GM21723 (cell line): ENCODE data around the gene GLI1.

Source experiments
- ATAC-seq: cut with Tn5 transposase; IDR thresholded peaks from one replicate; pipeline ENCODE4 v1.9.1; 2021; ENCODE audit warnings: mild to moderate bottlenecking, moderate library complexity; ENCODE audit not compliant: unreplicated experiment

Gene GLI1

DNA sequence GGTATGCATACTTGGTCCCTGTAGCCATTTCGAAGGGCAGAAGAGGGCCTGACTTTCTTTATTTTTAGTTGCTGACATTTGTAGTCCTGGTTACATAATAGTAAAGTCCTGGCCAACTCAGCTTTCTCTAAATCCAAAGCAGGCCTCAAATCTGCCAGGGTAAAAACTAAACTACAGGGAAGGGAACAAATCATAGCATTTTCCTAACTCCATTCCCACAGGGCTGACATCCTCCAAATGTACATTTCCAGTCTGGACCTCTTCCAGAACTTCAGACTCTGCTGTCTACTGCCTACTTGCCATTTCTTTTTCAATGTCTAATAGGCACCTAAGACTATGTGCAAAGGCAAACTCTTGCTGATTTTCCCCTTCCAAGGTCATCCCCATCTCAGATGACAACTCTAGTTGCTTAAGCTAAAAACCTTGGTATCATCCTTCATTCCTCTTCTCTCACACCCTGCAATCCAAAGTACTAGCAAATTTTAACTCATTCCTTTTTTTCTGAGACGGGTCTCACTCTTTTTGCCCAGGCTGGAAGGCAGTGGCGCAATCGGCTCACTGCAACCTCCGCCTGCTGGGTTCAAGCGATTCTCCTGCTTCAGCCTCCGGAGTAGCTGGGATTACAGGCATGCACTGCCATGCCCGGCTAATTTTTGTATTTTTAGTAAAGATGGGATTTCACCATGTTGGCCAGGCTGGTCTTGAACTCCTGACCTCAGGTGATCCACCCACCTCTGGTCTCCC, 58.8 kb downstream of the GLI1 start:
- no peak for ATAC-seq

DNA sequence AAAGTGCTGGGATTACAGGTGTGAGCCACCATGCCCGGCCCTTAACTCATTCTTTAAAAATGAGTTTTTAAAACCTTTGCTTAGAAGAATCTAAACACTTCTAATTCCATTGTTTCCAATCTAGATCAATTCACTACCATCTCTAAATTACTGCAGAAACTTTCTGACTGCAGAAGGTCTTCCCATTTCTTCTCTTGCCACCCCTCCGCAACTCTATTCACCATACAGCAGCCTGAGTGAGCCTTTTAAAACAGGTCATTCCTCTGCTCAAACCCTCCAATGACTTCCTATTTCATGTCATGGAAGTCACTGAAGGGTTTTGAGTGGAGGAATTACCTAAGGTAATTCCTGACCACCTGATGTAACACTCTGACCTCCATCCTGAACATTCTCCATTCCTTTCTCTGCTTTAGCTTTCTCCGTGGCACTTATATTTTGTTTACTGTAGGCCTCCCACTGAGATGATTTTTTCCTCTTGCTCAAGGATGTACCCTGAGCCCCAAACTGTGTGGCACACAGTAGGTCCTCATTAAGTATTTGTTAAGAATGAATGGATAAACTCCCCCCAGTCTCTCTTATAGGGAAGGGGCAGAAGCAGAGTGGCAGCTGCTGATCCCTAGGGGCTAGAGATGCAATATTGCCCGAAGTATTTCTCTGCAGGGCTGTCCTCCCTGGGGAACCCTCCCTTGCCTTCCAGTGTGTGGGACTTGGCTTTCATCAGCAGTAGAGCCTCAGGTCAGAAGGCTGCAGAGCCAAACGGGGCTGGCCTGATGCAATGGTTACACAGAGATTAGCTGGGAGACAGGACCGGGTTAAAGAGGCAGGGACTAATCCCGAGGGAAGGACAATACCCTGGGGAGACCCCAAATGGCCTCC, 59.6 kb downstream of the GLI1 start:
- ATAC-seq: no peak

DNA sequence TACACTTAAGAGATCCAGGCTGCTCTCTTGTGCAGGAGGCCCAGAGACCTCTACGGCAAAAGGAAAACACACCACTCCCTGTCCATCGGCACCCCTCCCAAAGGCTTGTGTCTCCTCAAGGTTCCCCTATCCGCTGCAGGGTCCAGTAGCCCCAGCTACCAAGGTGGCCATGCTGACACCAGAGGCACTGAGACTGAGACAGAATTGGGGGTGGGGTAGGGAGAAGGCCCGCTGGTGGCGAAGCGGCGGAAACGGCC, 60.1 kb downstream of the GLI1 start:
- peak; percentile 1 for ATAC-seq

DNA sequence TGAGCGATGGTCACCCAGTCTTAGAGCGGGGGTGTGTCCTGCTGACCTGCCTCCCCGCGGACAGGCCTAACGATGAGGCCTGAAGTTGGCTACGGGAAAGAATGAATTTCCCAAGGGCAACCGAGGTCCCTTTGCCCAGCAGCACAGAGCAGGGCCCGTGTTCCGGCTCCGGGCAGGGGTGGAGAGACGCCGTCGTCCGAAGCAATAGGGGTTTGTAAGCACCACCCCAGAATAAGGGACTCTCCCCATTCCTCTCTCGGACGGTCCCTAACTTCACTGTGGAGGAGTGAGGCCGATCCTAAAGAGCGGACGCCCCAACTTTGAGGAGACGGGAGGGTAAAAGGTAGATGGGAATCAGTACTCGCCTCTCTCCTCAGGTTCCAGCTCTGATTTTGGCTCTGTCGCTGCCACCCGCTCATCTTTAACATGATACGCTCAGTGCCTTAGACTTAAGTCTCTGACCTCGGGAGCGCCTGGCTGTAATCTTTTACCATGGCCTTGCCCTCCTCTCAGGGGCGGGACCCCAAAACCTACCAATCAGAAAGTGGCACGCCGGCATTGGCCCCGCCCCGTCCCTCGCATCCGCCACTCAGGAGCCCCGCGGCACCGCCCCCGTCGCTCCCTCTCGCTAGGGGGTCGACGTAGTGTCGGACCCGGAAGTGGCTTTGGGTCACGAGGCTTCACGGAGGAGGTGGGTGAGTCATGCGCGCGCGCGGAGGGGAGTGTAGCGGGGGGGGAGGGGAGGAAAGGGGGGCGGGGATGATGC, 60.7 kb downstream of the GLI1 start, which contains the start of gene DDIT3:
TSS of gene DDIT3 (minus strand) at position 462 of the 766 bp plus-strand sequence. CDS start 3,108 bp downstream, outside the sequence.
- ATAC-seq: peak; percentile 66

DNA sequence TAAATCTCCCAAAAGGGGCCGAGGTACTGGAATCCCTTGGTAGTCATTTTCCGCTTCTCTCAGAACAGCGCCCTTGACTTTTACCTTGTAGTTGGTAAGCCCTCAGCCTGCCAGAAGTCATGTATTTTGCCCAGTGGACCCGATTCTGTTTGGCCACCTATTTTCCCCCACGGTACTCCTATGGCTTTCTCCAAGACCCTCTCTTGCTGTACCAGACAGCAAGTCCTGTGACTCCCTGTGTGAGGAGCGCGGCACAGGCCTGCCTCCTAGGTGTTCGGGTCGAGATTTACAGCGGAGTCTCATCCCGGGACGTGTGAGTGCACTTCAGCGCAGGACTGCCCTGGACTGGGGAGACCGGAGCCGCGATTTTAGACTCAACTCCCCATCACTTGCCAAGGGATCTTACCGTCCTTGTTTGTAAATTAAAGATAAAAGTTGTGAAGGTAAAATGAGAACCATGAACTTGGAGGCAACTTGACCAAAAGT, 62.0 kb downstream of the GLI1 start:
- ATAC-seq: no peak
